Skin epidermis (tissue), 12 donors: Measurements from ENCODE around the gene SLC48A1.
A peak's percentile ranks its signal among the peaks of the same experiment; 100 is the strongest.

Source experiments
- H3K27ac ChIP-seq, 21 experiments: fragments of 200-600 bp; sonication (generic) in 11 of 21; one replicate each; pipeline ENCODE4 v1.5.0; 2020; ENCODE audit warnings: mild to moderate bottlenecking in 3 of 21, inconsistent platforms in 2 of 21, moderate library complexity in 2 of 21
- H3K4me3 ChIP-seq, 7 experiments: fragments of 200-600 bp; sonication (generic) in 2 of 7; one replicate each; pipeline ENCODE4 v1.5.0; 2020; ENCODE audit warnings: inconsistent platforms in 2 of 7, mild to moderate bottlenecking in 2 of 7, moderate library complexity in 1 of 7

SLC48A1 gene

DNA sequence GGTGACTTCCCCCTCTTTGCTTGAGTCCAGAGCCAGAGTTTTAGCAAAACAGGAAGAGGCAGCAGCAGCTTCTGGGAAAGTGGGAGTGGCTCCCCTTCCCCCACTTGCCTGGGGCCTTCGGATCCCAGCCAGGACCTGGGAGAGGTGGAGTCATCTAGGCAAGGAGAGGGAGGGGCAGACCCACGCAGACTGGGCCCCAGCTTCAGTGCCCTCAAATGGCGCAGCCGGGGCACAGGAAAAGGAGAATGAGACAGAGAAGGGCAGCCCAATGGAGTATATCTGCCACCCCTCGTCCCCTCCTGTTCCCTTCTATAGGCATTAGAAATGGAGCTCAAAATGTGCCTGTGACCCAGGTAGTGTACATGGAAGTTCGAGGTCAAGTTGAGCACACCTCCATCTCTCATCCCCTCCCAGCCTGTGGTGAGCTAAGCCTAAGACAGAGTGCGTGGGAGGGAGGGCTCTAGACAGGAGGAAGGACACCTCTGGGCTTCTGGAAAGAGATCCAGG is 56.0 kb downstream of the SLC48A1 start:
- Histone ChIP-seq H3K4me3 (no peak overlapping the region), H3K27ac (peak overlapping the region in 20 of 21 experiments; percentile 12 to 97 (median 84))

GRCh38 chr12:47829584-47829983 is 56.5 kb downstream of the SLC48A1 start:
- H3K4me3 ChIP-seq, result no peak overlapping the region
- H3K27ac ChIP-seq, result peak overlapping the region in 20 of 21 experiments; percentile 12 to 97 (median 84)
